Measurements from ENCODE around the gene XBP1. TPM values are rescaled to one million over a fixed set of nuclear protein-coding genes. Genes with fewer than 3 reads are reported as not detected.

Gene XBP1
- total and polyA plus RNA-seq, 2 of the 13 experiments (the other 11 are each of a cell fraction or from before 2014, with no cell fraction given), result 416 to 427 TPM

GRCh38 chr22:28792491-28793383, 7.6 kb downstream of the XBP1 start (continued):
- TF ChIP-seq BRF2 (CRISPR knock-in tag; IDR thresholded peaks at IDR 0.05) (peak; percentile 62; the same call in 1 of the 2 replicates), RAD51 (IDR thresholded peaks at IDR 0.05; ENCODE audit: borderline replicate concordance) (no peak), ZNF230 (CRISPR knock-in tag; IDR thresholded peaks at IDR 0.05) (no peak), ZFX (CRISPR knock-in tag; IDR thresholded peaks at IDR 0.05; ENCODE audit: low read depth) (no peak), YEATS2 (CRISPR knock-in tag; IDR thresholded peaks at IDR 0.05; ENCODE audit: borderline replicate concordance) (no peak), ZNF550 (CRISPR knock-in tag; IDR thresholded peaks at IDR 0.05; ENCODE audit: borderline replicate concordance) (no peak), ZNF614 (CRISPR knock-in tag; IDR thresholded peaks at IDR 0.05; ENCODE audit: borderline replicate concordance) (no peak), RXRA (CRISPR knock-in tag; IDR thresholded peaks at IDR 0.05) (peak; percentile 76; the same call in 1 of the 2 replicates), ZNF18 (CRISPR knock-in tag; IDR thresholded peaks at IDR 0.05; ENCODE audit: insufficient replicate concordance) (peak; percentile 52), CHD2 (IDR thresholded peaks at IDR 0.05; ENCODE audit: low read depth, low read length) (peak; percentile 50; the same call in 1 of the 2 replicates), ZNF605 (CRISPR knock-in tag; IDR thresholded peaks at IDR 0.05) (no peak), PCBP1 (IDR thresholded peaks at IDR 0.05; ENCODE audit: borderline replicate concordance, low read depth, low read length) (no peak), GLI4 (CRISPR knock-in tag; IDR thresholded peaks at IDR 0.05; ENCODE audit: borderline replicate concordance) (no peak), RFXANK (CRISPR knock-in tag; IDR thresholded peaks at IDR 0.05) (0 out of 2 replicates have a peak, but pooled peaks have one; percentile 49), FOXA3 (CRISPR knock-in tag; IDR thresholded peaks at IDR 0.05) (0 out of 2 replicates have a peak, but pooled peaks have one; percentile 26), ZNF878 (CRISPR knock-in tag; IDR thresholded peaks at IDR 0.05) (no peak), ZXDC (CRISPR knock-in tag; IDR thresholded peaks at IDR 0.05) (no peak), PBX3 (CRISPR knock-in tag; IDR thresholded peaks at IDR 0.05; ENCODE audit: borderline replicate concordance) (no peak), BRD4 (CRISPR knock-in tag; IDR thresholded peaks at IDR 0.05) (no peak), ZNF644 (CRISPR knock-in tag; IDR thresholded peaks at IDR 0.05; ENCODE audit: low read depth) (no peak), ATF2 (CRISPR knock-in tag; IDR thresholded peaks at IDR 0.05) (no peak), MED1 (CRISPR knock-in tag; IDR thresholded peaks at IDR 0.05) (peak; percentile 55; the same call in 1 of the 2 replicates)

All from HepG2 (cell line).